Common myeloid progenitor, CD34-positive (primary cell): Measurements from ENCODE around the gene KIAA1191.
"Not testable (repeated sequence)": the region's sequence is repeated elsewhere in the genome, so short reads cannot be mapped to it uniquely, and the experiment has no call there.

Source experiments
- CTCF ChIA-PET: fragments of 350-600 bp; sonication (Branson Sonifier 250); formaldehyde crosslinking; loops from one replicate; lab custom pipeline; 2021; ENCODE audit warnings: antibody characterized with exemption; lab: Charles Lee
- POLR2A ChIA-PET: fragments of 350-600 bp; sonication (Branson Sonifier 250); formaldehyde crosslinking; loops from one replicate; lab custom pipeline; 2021; ENCODE audit warnings: antibody characterized with exemption; lab: Charles Lee
- DNase-seq, 3 donors: peaks; one replicate each; pipeline versions ENCODE4 v3.0.0 to v3.0.0-alpha.2; 2013
- H3K27ac ChIP-seq, 2 experiments: 1 replicate in 1 of 2; 2 replicates in 1 of 2; pipeline ENCODE4 v1.7.0; 2013; ENCODE audit warnings: inconsistent platforms in 2 of 2, low read length in 2 of 2, mild to moderate bottlenecking in 2 of 2, low read depth in 1 of 2, moderate library complexity in 1 of 2; ENCODE audit not compliant: severe bottlenecking in 2 of 2, insufficient read depth in 1 of 2, poor library complexity in 1 of 2
- H3K27me3 ChIP-seq, 5 experiments: replicated peaks in 2 of 5; 1 replicate in 3 of 5; 2 replicates in 2 of 5; pipeline versions ENCODE4 v1.6.1 to v1.7.0; 2013; ENCODE audit warnings: low read length in 4 of 5, mild to moderate bottlenecking in 2 of 5, moderate library complexity in 2 of 5, inconsistent platforms in 1 of 5; ENCODE audit not compliant: insufficient read depth in 5 of 5, control insufficient read depth in 4 of 5
- H3K36me3 ChIP-seq, 4 experiments: 1 replicate in 2 of 4; 2 replicates in 2 of 4; pipeline versions ENCODE4 v1.6.1 to v1.7.0; 2013; ENCODE audit warnings: low read length in 3 of 4, control low read depth in 1 of 4, mild to moderate bottlenecking in 1 of 4; ENCODE audit not compliant: control insufficient read depth in 4 of 4, insufficient read depth in 4 of 4
- H3K4me1 ChIP-seq, 4 experiments: 1 replicate in 3 of 4; 2 replicates in 1 of 4; pipeline versions ENCODE4 v1.6.1 to v1.7.1; 2013; ENCODE audit warnings: low read length in 3 of 4, mild to moderate bottlenecking in 3 of 4, control low read depth in 1 of 4, inconsistent platforms in 1 of 4, moderate library complexity in 1 of 4; ENCODE audit not compliant: control insufficient read depth in 4 of 4, insufficient read depth in 4 of 4; ENCODE audit errors: control extremely low read depth in 1 of 4
- H3K4me3 ChIP-seq, 7 experiments: 1 replicate in 4 of 7; 2 replicates in 3 of 7; pipeline versions ENCODE4 v1.5.1 to v1.7.0; 2013; ENCODE audit warnings: mild to moderate bottlenecking in 7 of 7, low read length in 6 of 7, moderate library complexity in 6 of 7, inconsistent platforms in 2 of 7, low read depth in 2 of 7, control low read depth in 1 of 7; ENCODE audit not compliant: insufficient read depth in 4 of 7, control insufficient read depth in 1 of 7; ENCODE audit errors: extremely low read depth in 1 of 7
- H3K9me3 ChIP-seq, 5 experiments: 1 replicate in 4 of 5; 2 replicates in 1 of 5; pipeline versions ENCODE4 v1.6.1 to v1.7.1; 2013; ENCODE audit warnings: low read length in 4 of 5, mild to moderate bottlenecking in 2 of 5, inconsistent platforms in 1 of 5, low read depth in 1 of 5, moderate library complexity in 1 of 5; ENCODE audit not compliant: control insufficient read depth in 4 of 5, insufficient read depth in 2 of 5; ENCODE audit errors: control extremely low read depth in 1 of 5
- WGBS: methylation state at CpG from one replicate; pipeline ENCODE4 v1.1.5; 2013; ENCODE audit not compliant: insufficient coverage; 5-methylcytosine and 5-hydroxymethylcytosine counted together

Gene KIAA1191

GRCh38 chr5:176317534-176318374, 43.8 kb downstream of the KIAA1191 start:
- 96% methylated on average over 4 of the region's 7 CpGs for WGBS

GRCh38 chr5:176305356-176305755, 56.2 kb downstream of the KIAA1191 start:
- no CpG with 5 or more reads among the region's 31 CpGs for WGBS

More at GRCh38 chr5:176317534-176318374, 43.8 kb downstream of the KIAA1191 start:
- ChIA-PET CTCF (no interaction called here), POLR2A (no interaction called here)
- no peak for DNase-seq
- Histone ChIP-seq H3K4me3 (no peak overlapping the region), H3K27me3 (no peaks in the 10 kb centered on the region), H3K9me3 (no peaks in the 10 kb centered on the region), H3K4me1 (no peaks in the 10 kb centered on the region), H3K36me3 (peaks cover 5 to 20% (median 13%) of the 10 kb centered on the region in 4 experiments), H3K27ac (no peak overlapping the region)

More at GRCh38 chr5:176305356-176305755, 56.2 kb downstream of the KIAA1191 start:
- H3K4me3 ChIP-seq, H3K9me3 ChIP-seq, H3K27ac ChIP-seq, CTCF ChIA-PET, DNase-seq, H3K4me1 ChIP-seq, POLR2A ChIA-PET, H3K27me3 ChIP-seq: not testable (repeated sequence)
- H3K36me3 ChIP-seq = peaks cover 5 to 18% (median 10%) of the 10 kb centered on the region in 4 experiments
